Vagina (tissue), 2 donors: ENCODE results near the gene VTCN1.

Experiments
- POLR2A ChIP-seq, 2 donors: fragments of 450-650 bp; IDR thresholded peaks; one replicate each; pipeline ENCODE4 v1.6.1; 2017; ENCODE audit warnings: antibody characterized with exemption in 2 of 2, mild to moderate bottlenecking in 2 of 2, moderate library complexity in 2 of 2
- TF ChIP-seq, protein P1 (sequence below), 3 experiments: fragments of 450-650 bp in 2 of 3; fragments of 200-600 bp in 1 of 3; sonication (generic) in 1 of 3; IDR thresholded peaks; one replicate each; pipeline ENCODE4 v1.5.1; 2017 to 2019; ENCODE audit warnings: antibody characterized with exemption in 3 of 3, mild to moderate bottlenecking in 2 of 3, moderate library complexity in 2 of 3

DNA sequence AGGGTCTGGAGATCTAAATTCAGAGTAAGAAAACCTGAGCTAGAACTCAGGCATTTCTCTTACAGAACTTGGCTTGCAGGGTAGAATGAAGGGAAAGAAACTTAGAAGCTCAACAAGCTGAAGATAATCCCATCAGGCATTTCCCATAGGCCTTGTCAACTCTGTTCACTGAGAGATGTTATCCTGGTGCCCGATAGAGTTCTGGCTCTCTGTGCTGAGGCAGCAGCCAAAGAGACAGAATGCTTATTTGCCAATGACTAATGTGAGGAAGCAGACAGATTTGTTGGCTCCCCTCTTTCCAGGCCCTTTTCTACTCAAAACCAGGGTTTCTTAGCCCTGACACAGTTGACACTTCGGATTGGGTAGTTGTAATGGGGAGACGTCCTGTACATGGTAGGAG is 66.9 kb downstream of the VTCN1 start:
- TF ChIP-seq, protein P1, sequence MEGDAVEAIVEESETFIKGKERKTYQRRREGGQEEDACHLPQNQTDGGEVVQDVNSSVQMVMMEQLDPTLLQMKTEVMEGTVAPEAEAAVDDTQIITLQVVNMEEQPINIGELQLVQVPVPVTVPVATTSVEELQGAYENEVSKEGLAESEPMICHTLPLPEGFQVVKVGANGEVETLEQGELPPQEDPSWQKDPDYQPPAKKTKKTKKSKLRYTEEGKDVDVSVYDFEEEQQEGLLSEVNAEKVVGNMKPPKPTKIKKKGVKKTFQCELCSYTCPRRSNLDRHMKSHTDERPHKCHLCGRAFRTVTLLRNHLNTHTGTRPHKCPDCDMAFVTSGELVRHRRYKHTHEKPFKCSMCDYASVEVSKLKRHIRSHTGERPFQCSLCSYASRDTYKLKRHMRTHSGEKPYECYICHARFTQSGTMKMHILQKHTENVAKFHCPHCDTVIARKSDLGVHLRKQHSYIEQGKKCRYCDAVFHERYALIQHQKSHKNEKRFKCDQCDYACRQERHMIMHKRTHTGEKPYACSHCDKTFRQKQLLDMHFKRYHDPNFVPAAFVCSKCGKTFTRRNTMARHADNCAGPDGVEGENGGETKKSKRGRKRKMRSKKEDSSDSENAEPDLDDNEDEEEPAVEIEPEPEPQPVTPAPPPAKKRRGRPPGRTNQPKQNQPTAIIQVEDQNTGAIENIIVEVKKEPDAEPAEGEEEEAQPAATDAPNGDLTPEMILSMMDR (IDR thresholded peaks at IDR 0.05): no peak
- no peak for TF ChIP-seq POLR2A (IDR thresholded peaks at IDR 0.05)
